ENCODE measurements around the gene ANAPC16. TPM values are rescaled to one million over a fixed set of nuclear protein-coding genes. Genes with fewer than 3 reads are reported as not detected.

Gene ANAPC16
- total and polyA plus RNA-seq, 11 donors: 124 to 242 (median 179) TPM

- ATAC-seq (no peak), DNase-seq (no peak)
- Histone ChIP-seq H3K4me1 (peaks cover 13 to 63% (median 49%) of the 10 kb centered on the region in 12 donors), H3K9me3 (no peaks in the 10 kb centered on the region), H3K36me3 (peaks cover 0 to 7% (median 0%) of the 10 kb centered on the region in 9 donors), H3K27me3 (no peaks in the 10 kb centered on the region), H3K27ac (peak overlapping the region; percentile 41 to 94 (median 82)), H3K4me3 (no peak overlapping the region)
- intact Hi-C loops (cut with DNase I): loop anchor here in 3 of 10 donors (10.0 kb wide), 2 partner anchors 93 to 477 kb away; no protein-coding TSS in a partner anchor
- 91 to 95% (median 94%) methylated on average over 8 of the region's 8 CpGs for WGBS, 4 donors
- TF ChIP-seq POLR2A (IDR thresholded peaks at IDR 0.05) (no peak), CTCF (IDR thresholded peaks at IDR 0.05) (no peak)
Measured at GRCh38 chr10:72241691-72242252, 26.0 kb downstream of the ANAPC16 start.

DNA sequence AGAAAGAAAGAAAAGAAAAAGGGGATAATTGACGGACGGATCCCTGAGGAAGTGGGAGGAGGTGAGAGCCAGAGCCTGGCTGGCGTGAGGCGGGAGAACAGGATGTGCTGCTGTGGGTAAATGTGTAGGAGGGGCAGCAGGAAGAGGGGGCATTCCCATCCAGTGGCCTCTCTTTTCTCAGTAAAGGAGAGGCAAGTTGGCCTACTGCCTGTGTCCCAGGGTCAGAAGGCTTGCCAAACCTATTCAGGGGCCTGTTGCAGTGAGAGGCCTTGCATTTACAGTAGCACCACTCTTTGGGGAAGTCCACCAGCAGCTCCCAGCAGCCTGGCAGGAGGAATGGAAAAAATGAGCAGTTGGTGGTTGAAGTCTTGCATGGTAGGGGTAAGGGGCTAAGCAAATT is 26.9 kb downstream of the ANAPC16 start:
- TF ChIP-seq POLR2A (IDR thresholded peaks at IDR 0.05) (no peak), CTCF (IDR thresholded peaks at IDR 0.05) (no peak)
- ATAC-seq (peak; percentile 73 to 81 (median 76)), DNase-seq (peak; percentile 69 to 84 (median 72))
- intact Hi-C loops (cut with DNase I): loop anchor here in 3 of 10 donors (10.0 kb wide), 2 partner anchors 92 to 478 kb away; no protein-coding TSS in a partner anchor
- 12 to 28% (median 17%) methylated on average over 4 of the region's 4 CpGs for WGBS, 4 donors
- Histone ChIP-seq H3K4me3 (no peak overlapping the region), H3K27ac (peak overlapping the region; percentile 41 to 94 (median 82)), H3K4me1 (peaks cover 16 to 72% (median 58%) of the 10 kb centered on the region in 12 donors), H3K27me3 (no peaks in the 10 kb centered on the region), H3K36me3 (no peaks in the 10 kb centered on the region), H3K9me3 (no peaks in the 10 kb centered on the region)

DNA sequence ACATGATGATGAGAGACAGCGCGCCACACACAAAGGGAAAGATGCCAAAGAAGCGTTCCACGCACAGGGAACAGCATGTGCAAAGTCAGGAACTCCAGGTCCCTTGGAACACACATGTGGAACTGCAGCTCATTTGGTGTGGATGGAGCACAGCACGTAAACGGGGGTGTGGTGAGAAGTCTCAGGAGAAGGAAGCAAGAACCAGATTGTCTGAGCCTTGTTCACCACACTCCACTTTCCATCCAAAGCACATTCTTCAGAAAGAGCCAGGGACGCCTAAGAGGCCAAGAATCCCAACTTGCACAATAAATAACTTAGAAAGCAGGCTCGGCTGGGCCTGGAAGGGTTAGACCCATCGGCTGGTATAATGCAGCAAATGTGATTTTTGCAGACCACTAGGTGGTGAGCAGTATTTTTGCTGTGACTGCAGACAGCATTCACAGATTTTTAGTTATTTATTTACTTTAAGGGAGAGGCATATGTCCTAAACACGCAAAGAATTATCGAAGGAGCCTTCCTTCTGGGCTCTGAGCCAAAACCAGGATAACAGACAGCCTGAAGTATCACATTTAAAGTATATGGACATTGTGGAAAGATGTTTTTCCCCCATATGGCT is 28.1 kb downstream of the ANAPC16 start:
- TF ChIP-seq CTCF (IDR thresholded peaks at IDR 0.05) (peak in 6 of 12 donors; percentile 11 to 36 (median 22)), POLR2A (IDR thresholded peaks at IDR 0.05) (no peak)
- Histone ChIP-seq H3K27ac (peak overlapping the region; percentile 65 to 94 (median 82)), H3K4me1 (peaks cover 23 to 79% (median 70%) of the 10 kb centered on the region in 12 donors), H3K4me3 (no peak overlapping the region), H3K9me3 (no peaks in the 10 kb centered on the region), H3K36me3 (no peaks in the 10 kb centered on the region), H3K27me3 (no peaks in the 10 kb centered on the region)
- DNase-seq (peak in 3 of 5 donors; percentile 34 to 58 (median 58)), ATAC-seq (peak; percentile 2 to 52 (median 23))
- 55 to 71% (median 65%) methylated on average over 11 of the region's 11 CpGs for WGBS, 4 donors
- intact Hi-C loops (cut with DNase I): loop anchor here in 3 of 10 donors (10.0 kb wide), 2 partner anchors 91 to 479 kb away; no protein-coding TSS in a partner anchor

GRCh38 chr10:72244573-72245038 is 28.8 kb downstream of the ANAPC16 start:
- no peak for TF ChIP-seq CTCF (IDR thresholded peaks at IDR 0.05)
- TF ChIP-seq POLR2A (IDR thresholded peaks at IDR 0.05): no peak
- Histone ChIP-seq H3K27ac (peak overlapping the region; percentile 65 to 94 (median 82)), H3K9me3 (no peaks in the 10 kb centered on the region), H3K36me3 (no peaks in the 10 kb centered on the region), H3K27me3 (no peaks in the 10 kb centered on the region), H3K4me3 (no peak overlapping the region), H3K4me1 (peaks cover 24 to 86% (median 76%) of the 10 kb centered on the region in 12 donors)
- intact Hi-C loops (cut with DNase I): loop anchor here in 4 of 10 donors (5.0 to 10.0 kb wide), 3 partner anchors 90 to 480 kb away; no protein-coding TSS in a partner anchor
- ATAC-seq (no peak), DNase-seq (no peak)
- 63 to 71% (median 65%) methylated on average over 5 of the region's 5 CpGs for WGBS, 4 donors
